HepG2 (cell line): ENCODE data around the gene RBCK1. TPM values are rescaled to one million over a fixed set of nuclear protein-coding genes. Genes with fewer than 3 reads are reported as not detected.

Source experiments
- CEBPG ChIP-seq: IDR thresholded peaks from 2 replicates; pipeline ENCODE4 v1.6.1; 2016
- DMTF1 ChIP-seq: sonication (generic); formaldehyde crosslinking; IDR thresholded peaks from 2 replicates; pipeline ENCODE4 v1.4.0; 2020; ENCODE audit warnings: mild to moderate bottlenecking, missing genetic modification reagents
- DR1 ChIP-seq: sonication (generic); formaldehyde crosslinking; IDR thresholded peaks from 2 replicates; pipeline ENCODE4 v1.8.0; 2021; ENCODE audit warnings: mild to moderate bottlenecking, missing genetic modification reagents, inconsistent platforms
- IRF2 ChIP-seq: IDR thresholded peaks from 2 replicates; pipeline ENCODE4 v1.6.1; 2018; ENCODE audit warnings: missing genetic modification reagents, missing compliant biosample characterization
- IRF9 ChIP-seq: sonication (generic); formaldehyde crosslinking; IDR thresholded peaks from 2 replicates; pipeline ENCODE4 v1.8.0; 2022; ENCODE audit warnings: missing genetic modification reagents, mild to moderate bottlenecking, borderline replicate concordance
- MXD1 ChIP-seq: sonication (generic); formaldehyde crosslinking; IDR thresholded peaks from 2 replicates; pipeline ENCODE4 v1.4.0; 2020; ENCODE audit warnings: mild to moderate bottlenecking, missing genetic modification reagents
- POLR2AphosphoS5 ChIP-seq: IDR thresholded peaks from 2 replicates; pipeline ENCODE4 v1.6.1; 2012; ENCODE audit warnings: low read depth, low read length
- SATB2 ChIP-seq: sonication (generic); formaldehyde crosslinking; IDR thresholded peaks from 2 replicates; pipeline ENCODE4 v1.5.0; 2020; ENCODE audit warnings: missing genetic modification reagents
- ZNF121 ChIP-seq: sonication (generic); formaldehyde crosslinking; IDR thresholded peaks from 2 replicates; pipeline ENCODE4 v1.5.0; 2020; ENCODE audit warnings: mild to moderate bottlenecking, missing genetic modification reagents
- ZNF276 ChIP-seq: sonication (generic); formaldehyde crosslinking; IDR thresholded peaks from 2 replicates; pipeline ENCODE4 v1.4.0; 2020; ENCODE audit warnings: mild to moderate bottlenecking, low read depth, missing genetic modification reagents
- ZNF367 ChIP-seq: sonication (generic); formaldehyde crosslinking; IDR thresholded peaks from 2 replicates; pipeline ENCODE4 v1.4.0; 2020; ENCODE audit warnings: missing genetic modification reagents, borderline replicate concordance
- ZNF382 ChIP-seq: sonication (generic); formaldehyde crosslinking; IDR thresholded peaks from 2 replicates; pipeline ENCODE4 v1.5.0; 2020; ENCODE audit warnings: missing genetic modification reagents, mild to moderate bottlenecking, borderline replicate concordance
- ZNF513 ChIP-seq: sonication (generic); formaldehyde crosslinking; conservative IDR thresholded peaks from 2 replicates; pipeline ENCODE4 v1.5.0; 2020; ENCODE audit warnings: missing genetic modification reagents
- ZNF558 ChIP-seq: sonication (generic); formaldehyde crosslinking; IDR thresholded peaks from 2 replicates; pipeline ENCODE4 v1.9.0; 2022; ENCODE audit warnings: mild to moderate bottlenecking, missing genetic modification reagents, borderline replicate concordance
- ZNF703 ChIP-seq: sonication (generic); formaldehyde crosslinking; IDR thresholded peaks from 2 replicates; pipeline ENCODE4 v1.5.1; 2020; ENCODE audit warnings: missing genetic modification reagents, mild to moderate bottlenecking, moderate library complexity, borderline replicate concordance
- polyA plus RNA-seq, 8 experiments: library from polyadenylated mRNA; depleted of rRNA in 3 of 8; stranded (reverse) in 7 of 8; unstranded in 1 of 8; fragments of >200 nt; fragmentation: Illumina TruSeq in 4 of 8; extraction: Trizol in 4 of 8; gene quantifications; 2 replicates each; pipeline versions ENCODE4 v1.2.1 to v1.2.3, GENCODE V29; 2011 to 2016; ENCODE audit warnings: low read depth in 4 of 8, missing spikeins in 1 of 8, mixed read lengths in 1 of 8; ENCODE audit not compliant: insufficient read depth in 1 of 8
- total RNA-seq, 5 experiments: library from RNA; depleted of rRNA; stranded (reverse); fragments of >200 nt; fragmentation: Illumina TruSeq; extraction: Trizol; gene quantifications; 2 replicates each; pipeline ENCODE4 v1.2.3, GENCODE V29; 2016; ENCODE audit warnings: low read depth in 1 of 5
- TF ChIP-seq, protein P1 (sequence below): sonication (generic); formaldehyde crosslinking; IDR thresholded peaks from 2 replicates; pipeline ENCODE4 v1.5.1; 2020; ENCODE audit warnings: missing genetic modification reagents, mild to moderate bottlenecking, borderline replicate concordance
- TF ChIP-seq, protein P2 (sequence below): sonication (generic); formaldehyde crosslinking; conservative IDR thresholded peaks from 2 replicates; pipeline ENCODE4 v1.4.0; 2020; ENCODE audit warnings: missing genetic modification reagents

RBCK1 gene
- total and polyA plus RNA-seq, 2 of the 13 experiments (the other 11 are each of a cell fraction or from before 2014, with no cell fraction given), result 149 to 215 TPM

- TF ChIP-seq ZNF276 (CRISPR knock-in tag) (no peak), POLR2AphosphoS5 (peak; percentile 93), ZNF558 (CRISPR knock-in tag) (peak; percentile 23; the same call in 1 of the 2 replicates), IRF9 (CRISPR knock-in tag) (no peak; the same call in 1 of the 2 replicates), SATB2 (CRISPR knock-in tag) (no peak), ZNF121 (no peak), ZNF703 (CRISPR knock-in tag) (0 out of 2 replicates have a peak, but pooled peaks have one; percentile 25), IRF2 (CRISPR knock-in tag) (peak; percentile 98), ZNF513 (CRISPR knock-in tag) (no peak), CEBPG (peak; percentile 99), DMTF1 (CRISPR knock-in tag) (no peak), ZNF367 (CRISPR knock-in tag) (no peak), DR1 (peak; percentile 80; the same call in 1 of the 2 replicates), MXD1 (CRISPR knock-in tag) (no peak), ZNF382 (no peak)
- TF ChIP-seq, protein P1, sequence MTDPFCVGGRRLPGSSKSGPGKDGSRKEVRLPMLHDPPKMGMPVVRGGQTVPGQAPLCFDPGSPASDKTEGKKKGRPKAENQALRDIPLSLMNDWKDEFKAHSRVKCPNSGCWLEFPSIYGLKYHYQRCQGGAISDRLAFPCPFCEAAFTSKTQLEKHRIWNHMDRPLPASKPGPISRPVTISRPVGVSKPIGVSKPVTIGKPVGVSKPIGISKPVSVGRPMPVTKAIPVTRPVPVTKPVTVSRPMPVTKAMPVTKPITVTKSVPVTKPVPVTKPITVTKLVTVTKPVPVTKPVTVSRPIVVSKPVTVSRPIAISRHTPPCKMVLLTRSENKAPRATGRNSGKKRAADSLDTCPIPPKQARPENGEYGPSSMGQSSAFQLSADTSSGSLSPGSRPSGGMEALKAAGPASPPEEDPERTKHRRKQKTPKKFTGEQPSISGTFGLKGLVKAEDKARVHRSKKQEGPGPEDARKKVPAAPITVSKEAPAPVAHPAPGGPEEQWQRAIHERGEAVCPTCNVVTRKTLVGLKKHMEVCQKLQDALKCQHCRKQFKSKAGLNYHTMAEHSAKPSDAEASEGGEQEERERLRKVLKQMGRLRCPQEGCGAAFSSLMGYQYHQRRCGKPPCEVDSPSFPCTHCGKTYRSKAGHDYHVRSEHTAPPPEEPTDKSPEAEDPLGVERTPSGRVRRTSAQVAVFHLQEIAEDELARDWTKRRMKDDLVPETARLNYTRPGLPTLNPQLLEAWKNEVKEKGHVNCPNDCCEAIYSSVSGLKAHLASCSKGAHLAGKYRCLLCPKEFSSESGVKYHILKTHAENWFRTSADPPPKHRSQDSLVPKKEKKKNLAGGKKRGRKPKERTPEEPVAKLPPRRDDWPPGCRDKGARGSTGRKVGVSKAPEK (CRISPR knock-in tag), result no peak
- TF ChIP-seq, protein P2, sequence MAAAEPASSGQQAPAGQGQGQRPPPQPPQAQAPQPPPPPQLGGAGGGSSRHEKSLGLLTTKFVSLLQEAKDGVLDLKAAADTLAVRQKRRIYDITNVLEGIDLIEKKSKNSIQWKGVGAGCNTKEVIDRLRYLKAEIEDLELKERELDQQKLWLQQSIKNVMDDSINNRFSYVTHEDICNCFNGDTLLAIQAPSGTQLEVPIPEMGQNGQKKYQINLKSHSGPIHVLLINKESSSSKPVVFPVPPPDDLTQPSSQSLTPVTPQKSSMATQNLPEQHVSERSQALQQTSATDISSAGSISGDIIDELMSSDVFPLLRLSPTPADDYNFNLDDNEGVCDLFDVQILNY (CRISPR knock-in tag), result no peak
Measured at GRCh38 chr20:401682-402495, 6.2 kb upstream of the RBCK1 start (continued).
